Neural cell (in vitro differentiated cells): Measurements from ENCODE around the gene KMT2B.

Experiments
- CTCF ChIP-seq: fragments of 450-650 bp; IDR thresholded peaks from 2 replicates; pipeline ENCODE4 v1.5.1; 2014; ENCODE audit warnings: antibody characterized with exemption, mild to moderate bottlenecking, moderate library complexity; ENCODE audit not compliant: poor library complexity, severe bottlenecking
- RAD21 ChIP-seq: fragments of 450-650 bp; conservative IDR thresholded peaks from 2 replicates; pipeline ENCODE4 v1.6.1; 2014; ENCODE audit warnings: antibody characterized with exemption, mild to moderate bottlenecking, moderate library complexity

- TF ChIP-seq CTCF (no peak), RAD21 (no peak)
Observed at GRCh38 chr19:35751839-35752745, 34.3 kb downstream of the KMT2B start.
